HUDEP-2 (cell line): ENCODE data around the gene FBLN1.
"Not testable (repeated sequence)": the region's sequence is repeated elsewhere in the genome, so short reads cannot be mapped to it uniquely, and the experiment has no call there.

Source experiments
- DNase-seq, 76 experiments: peaks; one replicate each; lab custom pipeline; 2025; ENCODE audit not compliant: unreplicated experiment in 76 of 76; lab: John Stamatoyannopoulos, UW

Gene FBLN1

GRCh38 chr22:45502215-45503049 lies at the start of gene FBLN1:
Gene FBLN1 (plus strand): TSS chr22:45502883. CDS start chr22:45502986, 103 bp downstream.
- DNase-seq = no peak

GRCh38 chr22:45453764-45454163 lies 48.9 kb upstream of the FBLN1 start:
- DNase-seq = no peak

GRCh38 chr22:45454275-45454674 lies 48.4 kb upstream of the FBLN1 start:
- no peak for DNase-seq

GRCh38 chr22:45455212-45455611 lies 47.5 kb upstream of the FBLN1 start:
- no peak for DNase-seq

- DNase-seq = no peak
These were observed 47.1 kb upstream of the FBLN1 start for GRCh38 chr22:45455621-45456020.

- DNase-seq = no peak
These were observed 45.9 kb upstream of the FBLN1 start for GRCh38 chr22:45456811-45457210.

- no peak for DNase-seq
These were observed 44.2 kb upstream of the FBLN1 start for GRCh38 chr22:45458532-45458931.

- no peak for DNase-seq
These were observed 43.4 kb upstream of the FBLN1 start for GRCh38 chr22:45459235-45459634.

- DNase-seq = no peak
These were observed 42.2 kb upstream of the FBLN1 start for GRCh38 chr22:45460288-45461109.

GRCh38 chr22:45462034-45462655 lies 40.5 kb upstream of the FBLN1 start:
- peak in 7 of 76 experiments; percentile 2 to 8 (median 3) for DNase-seq

- DNase-seq = not testable (repeated sequence)
These were observed 39.0 kb upstream of the FBLN1 start for GRCh38 chr22:45463691-45464090.

- no peak for DNase-seq
These were observed 37.0 kb upstream of the FBLN1 start for GRCh38 chr22:45465633-45466032.

- no peak for DNase-seq
These were observed 33.8 kb upstream of the FBLN1 start for GRCh38 chr22:45468872-45469271.

GRCh38 chr22:45469281-45470073 lies 33.2 kb upstream of the FBLN1 start:
- no peak for DNase-seq

- no peak for DNase-seq
These were observed 31.8 kb upstream of the FBLN1 start for GRCh38 chr22:45470871-45471270.

- no peak for DNase-seq
These were observed 30.3 kb upstream of the FBLN1 start for GRCh38 chr22:45472426-45472825.

- no peak for DNase-seq
These were observed 29.0 kb upstream of the FBLN1 start for GRCh38 chr22:45473626-45474237.

- no peak for DNase-seq
These were observed 27.5 kb upstream of the FBLN1 start for GRCh38 chr22:45475063-45475747.

- DNase-seq = no peak
These were observed 26.7 kb upstream of the FBLN1 start for GRCh38 chr22:45475851-45476514.
